Kidney (tissue), 14 donors: ENCODE results near the gene OR4E2. TPM values are rescaled to one million over a fixed set of nuclear protein-coding genes. Genes with fewer than 3 reads are reported as not detected.
"Not testable (repeated sequence)": the region's sequence is repeated elsewhere in the genome, so short reads cannot be mapped to it uniquely, and the experiment has no call there.

ENCODE experiments used
- DNase-seq, 5 donors: peaks; one replicate each; pipeline ENCODE4 v3.0.0-alpha.2; 2013 to 2020
- FAIRE-seq: peaks from 2 replicates; lab custom pipeline; 2012; peaks lifted over from hg19 to GRCh38; lab: Jason Lieb, UNC
- H3K27ac ChIP-seq, 2 donors: one replicate each; pipeline ENCODE4 v1.7.0; 2013; ENCODE audit warnings: low read depth in 2 of 2, low read length in 2 of 2, inconsistent platforms in 1 of 2
- H3K27me3 ChIP-seq: one replicate; pipeline ENCODE4 v1.7.1; 2013; ENCODE audit warnings: low read length, inconsistent platforms; ENCODE audit not compliant: control insufficient read depth, insufficient read depth
- H3K36me3 ChIP-seq, 3 donors: one replicate each; pipeline versions ENCODE4 v1.7.0 to v1.7.1; 2013; ENCODE audit warnings: low read length in 3 of 3, control low read depth in 1 of 3, inconsistent platforms in 1 of 3; ENCODE audit not compliant: insufficient read depth in 3 of 3, control insufficient read depth in 2 of 3
- H3K4me1 ChIP-seq, 3 donors: one replicate each; pipeline versions ENCODE4 v1.7.0 to v1.7.1; 2013; ENCODE audit warnings: low read length in 3 of 3, inconsistent platforms in 1 of 3, low read depth in 1 of 3; ENCODE audit not compliant: control insufficient read depth in 2 of 3, insufficient read depth in 2 of 3
- H3K4me3 ChIP-seq, 3 donors: one replicate each; pipeline versions ENCODE4 v1.7.0 to v1.8.1; 2013; ENCODE audit warnings: low read length in 3 of 3, control low read depth in 1 of 3, inconsistent platforms in 1 of 3
- H3K9ac ChIP-seq, 3 donors: one replicate each; pipeline versions ENCODE4 v1.7.0 to v1.7.1; 2013; ENCODE audit warnings: low read length in 3 of 3, control low read depth in 1 of 3, inconsistent platforms in 1 of 3
- H3K9me3 ChIP-seq, 3 donors: one replicate each; pipeline versions ENCODE4 v1.7.0 to v1.7.1; 2013; ENCODE audit warnings: low read length in 3 of 3, control low read depth in 1 of 3, inconsistent platforms in 1 of 3; ENCODE audit not compliant: control insufficient read depth in 2 of 3, insufficient read depth in 1 of 3
- CTCF ChIP-seq: IDR thresholded peaks from 3 replicates; pipeline ENCODE4 v1.5.1; 2012; ENCODE audit warnings: mild to moderate bottlenecking, moderate library complexity, borderline replicate concordance; ENCODE audit not compliant: insufficient read depth; ENCODE audit errors: extremely low read depth
- intact Hi-C: fragments of 100-400 bp; cut with DNase I; formaldehyde crosslinking; loops from one replicate; pipeline ENCODE4 v1.11.1; 2022
- polyA plus RNA-seq: library from polyadenylated mRNA; stranded (reverse); fragments of 350-450 nt; fragmentation: Illumina TruSeq; extraction: RNeasy Lipid Tissue Mini Kit (QIAGEN cat#74804); gene quantifications from one replicate; pipeline ENCODE4 v1.2.3, GENCODE V29; 2014; ENCODE audit warnings: low read depth, low replicate concordance; ENCODE audit not compliant: insufficient read depth
- total RNA-seq: library from RNA; stranded (reverse); fragmentation: NEBNext Ultra II Directional; extraction: Animal tissue kit (Norgen Biotek cat#: 25700); gene quantifications from one replicate; pipeline ENCODE4 v1.2.1, GENCODE V29; 2021
- donor health status: control.
- donor health status: control.
- donor health status: control.
- donor health status: control.
- donor health status: control.
- donor health status: DM: yes; HTN: yes; CAD: no.
- donor health status: Normal renal cell carcinoma (clear cell type).

OR4E2 gene
- total and polyA plus RNA-seq, 2 donors from 2014 or later: not detected

- H3K9me3 ChIP-seq: no peaks in the 10 kb centered on the region
Measured at GRCh38 chr14:21626491-21627230, 27.0 kb upstream of the OR4E2 start.

GRCh38 chr14:21630503-21630902, 23.1 kb upstream of the OR4E2 start:
- H3K36me3 ChIP-seq, H3K4me3 ChIP-seq, H3K9ac ChIP-seq, FAIRE-seq, H3K27me3 ChIP-seq, intact Hi-C loops, H3K4me1 ChIP-seq, DNase-seq, H3K9me3 ChIP-seq, H3K27ac ChIP-seq: not testable (repeated sequence)

More at GRCh38 chr14:21626491-21627230, 27.0 kb upstream of the OR4E2 start:
- FAIRE-seq (no peak), DNase-seq (no peak)
- no peak overlapping the region for H3K9ac ChIP-seq
- H3K27me3 ChIP-seq: no peaks in the 10 kb centered on the region
- no peak for TF ChIP-seq CTCF
- H3K4me3 ChIP-seq: no peak overlapping the region
- H3K27ac ChIP-seq: no peak overlapping the region
- H3K36me3 ChIP-seq: no peaks in the 10 kb centered on the region
- intact Hi-C loops: no loop called here
- no peaks in the 10 kb centered on the region for H3K4me1 ChIP-seq

GRCh38 chr14:21631084-21631483, 22.6 kb upstream of the OR4E2 start:
- intact Hi-C loops: no loop called here
- no peak overlapping the region for H3K27ac ChIP-seq
- FAIRE-seq: no peak

GRCh38 chr14:21634840-21635239, 18.8 kb upstream of the OR4E2 start, which contains the start of gene OR10G2:
TSS of gene OR10G2 (minus strand) at chr14:21634940. CDS start at chr14:21634842, 98 bp downstream.
- Histone ChIP-seq H3K27me3 (no peaks in the 10 kb centered on the region), H3K4me1 (no peaks in the 10 kb centered on the region), H3K36me3 (no peaks in the 10 kb centered on the region), H3K4me3 (no peak within 1 kb of the TSS), H3K9me3 (no peaks in the 10 kb centered on the region), H3K27ac (no peak within 1 kb of the TSS), H3K9ac (no peak within 1 kb of the TSS)
- intact Hi-C loops: no loop called here
- no peak for DNase-seq
- TF ChIP-seq CTCF: no peak
- no peak for FAIRE-seq

More at GRCh38 chr14:21631084-21631483, 22.6 kb upstream of the OR4E2 start:
- H3K27me3 ChIP-seq: no peaks in the 10 kb centered on the region
- no peak overlapping the region for H3K9ac ChIP-seq
- DNase-seq: no peak
- H3K4me3 ChIP-seq: no peak overlapping the region
- H3K9me3 ChIP-seq: no peaks in the 10 kb centered on the region
- H3K4me1 ChIP-seq: no peaks in the 10 kb centered on the region
- TF ChIP-seq CTCF: no peak
- no peaks in the 10 kb centered on the region for H3K36me3 ChIP-seq
